ENCODE results near the gene AGO1.

AGO1 gene

DNA sequence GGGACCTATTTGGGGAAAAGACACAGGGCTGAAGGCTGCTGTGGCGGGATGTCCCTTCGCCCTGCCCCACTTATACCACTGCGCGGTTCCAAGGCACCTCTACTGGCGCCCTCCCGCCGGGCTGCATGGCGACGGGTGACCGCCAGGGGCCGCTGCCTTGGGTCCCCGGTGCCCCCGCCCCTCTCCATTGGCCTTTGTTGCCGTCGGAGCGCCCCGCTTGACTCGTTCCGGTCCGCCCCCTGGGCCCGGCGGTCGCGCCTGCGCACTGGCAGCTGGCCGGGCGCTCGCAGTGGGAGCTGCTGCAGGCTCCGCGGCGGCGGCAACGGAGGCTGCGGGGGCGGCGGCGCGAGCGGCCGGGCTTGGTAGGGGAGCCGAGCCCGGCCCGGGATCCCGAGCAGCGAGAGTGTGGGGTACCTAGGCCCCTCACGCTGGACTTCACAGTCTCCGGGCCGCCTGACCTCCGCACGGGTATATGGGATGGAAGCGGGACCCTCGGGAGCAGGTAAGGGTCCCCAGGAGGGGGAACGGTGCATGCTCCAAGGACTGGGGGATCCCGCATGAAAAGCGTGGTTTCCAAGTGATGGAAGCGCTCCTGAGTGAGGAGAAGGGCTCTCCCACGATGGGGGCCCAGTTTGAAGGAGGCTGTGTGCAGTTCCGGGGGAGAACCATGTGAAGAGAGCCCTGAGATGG, at the start of gene AGO1:
Gene AGO1, plus strand, starts transcription at position 265 of the 690 bp plus-strand sequence. Its CDS starts 213 bp downstream, at position 478.
- no peaks in the 10 kb centered on the region for H3K27me3 ChIP-seq (ENCODE audit: control insufficient read depth, insufficient read depth, low read length)
- H3K4me3 ChIP-seq (ENCODE audit: low read depth, low read length): peak within 1 kb of the TSS; percentile 99
- H3K27ac ChIP-seq (ENCODE audit: low read depth, low read length): peak within 1 kb of the TSS; percentile 95
- peak within 1 kb of the TSS; percentile 82 for H3K9ac ChIP-seq (ENCODE audit: low read depth, low read length)
- no peaks in the 10 kb centered on the region for H3K9me3 ChIP-seq (ENCODE audit: control insufficient read depth, insufficient read depth, low read length)
- peaks cover 3% of the 10 kb centered on the region; the same call in 1 of the 2 replicates for H3K36me3 ChIP-seq (ENCODE audit: control insufficient read depth, insufficient read depth, low read length)
- H3K4me1 ChIP-seq (ENCODE audit: control insufficient read depth, insufficient read depth, low read length): peaks cover 39% of the 10 kb centered on the region

DNA sequence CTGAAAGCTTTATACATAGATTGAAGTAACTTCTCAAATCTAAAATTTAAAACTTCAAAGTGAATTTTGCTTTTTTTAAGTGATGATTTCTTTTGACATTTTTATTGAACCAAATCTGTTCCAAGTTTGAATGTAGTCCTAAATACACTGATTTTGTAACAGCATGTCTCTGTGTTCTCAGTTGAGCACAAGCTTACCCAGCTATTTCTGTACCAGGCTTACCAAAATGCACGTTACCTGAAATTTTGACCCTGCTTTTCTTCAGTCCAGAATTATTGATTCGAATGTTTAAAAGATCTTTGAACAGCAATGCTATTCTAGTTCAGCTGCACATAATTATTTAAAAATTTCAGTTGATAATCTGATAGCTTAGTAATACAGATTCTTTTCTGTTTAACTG, 49.6 kb upstream of the AGO1 start:
- no peak overlapping the region for H3K27ac ChIP-seq (ENCODE audit: low read depth, low read length)
- H3K9ac ChIP-seq (ENCODE audit: low read depth, low read length): no peak overlapping the region
- H3K27me3 ChIP-seq (ENCODE audit: control insufficient read depth, insufficient read depth, low read length): no peaks in the 10 kb centered on the region
- no peak overlapping the region for H3K4me3 ChIP-seq (ENCODE audit: low read depth, low read length)
- H3K36me3 ChIP-seq (ENCODE audit: control insufficient read depth, insufficient read depth, low read length): peaks cover 46% of the 10 kb centered on the region
- H3K4me1 ChIP-seq (ENCODE audit: control insufficient read depth, insufficient read depth, low read length): no peaks in the 10 kb centered on the region
- H3K9me3 ChIP-seq (ENCODE audit: control insufficient read depth, insufficient read depth, low read length): no peaks in the 10 kb centered on the region

DNA sequence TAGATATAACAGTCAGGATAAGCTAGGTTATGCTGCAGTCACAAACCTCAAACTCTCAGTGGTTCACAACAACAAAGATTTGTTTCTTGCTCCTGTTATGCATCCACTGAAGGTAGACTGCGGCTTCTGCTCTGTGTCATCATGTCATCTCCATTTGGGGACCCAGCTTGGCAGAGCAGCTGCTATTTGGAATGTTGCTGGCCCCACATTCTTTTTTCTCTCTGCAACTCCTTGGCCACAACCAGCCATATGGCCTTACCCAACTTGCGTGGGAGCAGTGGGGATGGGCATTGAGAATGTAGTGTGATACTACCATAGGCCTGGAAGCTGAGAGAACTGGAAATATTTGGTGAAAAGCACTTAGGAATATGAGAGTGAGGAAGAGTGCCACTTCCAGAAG, 48.8 kb upstream of the AGO1 start:
- Histone ChIP-seq H3K36me3 (ENCODE audit: control insufficient read depth, insufficient read depth, low read length) (peaks cover 38% of the 10 kb centered on the region), H3K4me3 (ENCODE audit: low read depth, low read length) (no peak overlapping the region), H3K27ac (ENCODE audit: low read depth, low read length) (no peak overlapping the region), H3K9ac (ENCODE audit: low read depth, low read length) (no peak overlapping the region), H3K4me1 (ENCODE audit: control insufficient read depth, insufficient read depth, low read length) (no peaks in the 10 kb centered on the region), H3K27me3 (ENCODE audit: control insufficient read depth, insufficient read depth, low read length) (no peaks in the 10 kb centered on the region), H3K9me3 (ENCODE audit: control insufficient read depth, insufficient read depth, low read length) (no peaks in the 10 kb centered on the region)

DNA sequence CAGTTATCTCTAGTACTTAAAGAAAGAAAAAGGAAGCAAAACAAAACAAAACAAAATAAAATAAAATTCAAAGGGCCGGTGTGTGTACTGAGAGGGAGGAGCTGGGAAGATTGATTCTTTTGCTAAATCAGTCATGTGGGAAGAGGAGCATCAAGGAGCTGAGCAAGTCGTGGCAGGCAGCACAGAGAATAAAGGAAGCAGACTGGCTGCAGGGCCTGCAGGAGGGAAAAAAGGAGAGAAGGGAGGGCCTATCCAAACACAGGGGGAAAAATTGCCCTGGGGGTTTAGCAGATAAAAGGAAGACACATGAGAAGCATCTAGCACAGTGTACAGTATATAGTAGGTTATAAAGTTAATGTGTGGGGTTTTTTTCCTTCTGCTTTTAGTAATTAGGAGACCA, 47.6 kb upstream of the AGO1 start:
- Histone ChIP-seq H3K36me3 (ENCODE audit: control insufficient read depth, insufficient read depth, low read length) (peaks cover 36% of the 10 kb centered on the region), H3K4me3 (ENCODE audit: low read depth, low read length) (no peak overlapping the region), H3K9ac (ENCODE audit: low read depth, low read length) (no peak overlapping the region), H3K27me3 (ENCODE audit: control insufficient read depth, insufficient read depth, low read length) (no peaks in the 10 kb centered on the region), H3K27ac (ENCODE audit: low read depth, low read length) (no peak overlapping the region), H3K9me3 (ENCODE audit: control insufficient read depth, insufficient read depth, low read length) (no peaks in the 10 kb centered on the region), H3K4me1 (ENCODE audit: control insufficient read depth, insufficient read depth, low read length) (no peaks in the 10 kb centered on the region)

DNA sequence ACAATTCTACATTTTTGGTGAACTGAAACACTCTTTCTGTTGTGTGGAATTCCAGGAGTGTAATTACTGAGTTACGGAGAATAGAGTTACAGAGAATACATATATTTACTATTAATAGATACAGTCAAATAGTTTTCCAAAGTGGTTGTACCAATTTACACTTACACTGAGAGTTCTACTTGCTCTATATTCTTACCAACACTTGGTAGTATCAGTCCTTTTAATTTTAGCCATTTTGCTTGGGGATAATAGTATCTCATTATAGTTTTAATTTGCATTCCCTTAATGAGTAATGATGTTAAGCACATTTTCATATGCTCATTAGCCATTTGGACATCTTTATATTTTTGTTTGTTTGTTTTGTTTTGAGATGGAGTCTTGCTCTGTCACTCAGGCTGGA, 46.3 kb upstream of the AGO1 start:
- Histone ChIP-seq H3K27ac (ENCODE audit: low read depth, low read length) (no peak overlapping the region), H3K9ac (ENCODE audit: low read depth, low read length) (no peak overlapping the region), H3K36me3 (ENCODE audit: control insufficient read depth, insufficient read depth, low read length) (peaks cover 38% of the 10 kb centered on the region), H3K4me3 (ENCODE audit: low read depth, low read length) (no peak overlapping the region), H3K9me3 (ENCODE audit: control insufficient read depth, insufficient read depth, low read length) (no peaks in the 10 kb centered on the region), H3K27me3 (ENCODE audit: control insufficient read depth, insufficient read depth, low read length) (no peaks in the 10 kb centered on the region), H3K4me1 (ENCODE audit: control insufficient read depth, insufficient read depth, low read length) (no peaks in the 10 kb centered on the region)

DNA sequence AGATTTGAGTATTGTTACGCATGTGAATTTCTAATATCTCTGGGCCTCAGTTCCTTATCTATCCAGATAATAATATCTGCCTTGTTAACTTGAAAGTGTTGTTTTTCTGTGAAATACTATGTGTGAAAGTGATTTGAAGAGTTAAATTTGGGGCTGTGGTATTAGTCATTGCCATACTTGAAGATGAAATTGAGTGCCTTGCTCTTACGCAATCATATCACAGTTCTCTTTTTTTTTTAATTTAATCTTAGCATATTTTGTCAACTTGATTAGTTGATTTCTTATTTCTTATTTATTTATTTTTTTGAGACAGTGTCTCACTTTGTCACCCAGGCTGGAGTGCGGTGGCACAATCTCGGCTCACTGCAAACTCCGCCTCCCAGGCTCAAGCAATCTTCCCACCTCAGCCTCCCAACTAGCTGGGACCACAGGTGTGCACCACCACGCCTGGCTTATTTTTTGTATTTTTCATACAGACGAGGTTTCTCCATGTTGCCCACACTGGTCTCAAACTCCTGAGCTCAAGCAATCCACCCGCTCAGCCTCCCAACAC, 44.2 kb upstream of the AGO1 start:
- no peaks in the 10 kb centered on the region for H3K4me1 ChIP-seq (ENCODE audit: control insufficient read depth, insufficient read depth, low read length)
- no peaks in the 10 kb centered on the region for H3K9me3 ChIP-seq (ENCODE audit: control insufficient read depth, insufficient read depth, low read length)
- H3K9ac ChIP-seq (ENCODE audit: low read depth, low read length): no peak overlapping the region
- no peak overlapping the region for H3K27ac ChIP-seq (ENCODE audit: low read depth, low read length)
- H3K36me3 ChIP-seq (ENCODE audit: control insufficient read depth, insufficient read depth, low read length): peaks cover 36% of the 10 kb centered on the region
- no peaks in the 10 kb centered on the region for H3K27me3 ChIP-seq (ENCODE audit: control insufficient read depth, insufficient read depth, low read length)
- no peak overlapping the region for H3K4me3 ChIP-seq (ENCODE audit: low read depth, low read length)

DNA sequence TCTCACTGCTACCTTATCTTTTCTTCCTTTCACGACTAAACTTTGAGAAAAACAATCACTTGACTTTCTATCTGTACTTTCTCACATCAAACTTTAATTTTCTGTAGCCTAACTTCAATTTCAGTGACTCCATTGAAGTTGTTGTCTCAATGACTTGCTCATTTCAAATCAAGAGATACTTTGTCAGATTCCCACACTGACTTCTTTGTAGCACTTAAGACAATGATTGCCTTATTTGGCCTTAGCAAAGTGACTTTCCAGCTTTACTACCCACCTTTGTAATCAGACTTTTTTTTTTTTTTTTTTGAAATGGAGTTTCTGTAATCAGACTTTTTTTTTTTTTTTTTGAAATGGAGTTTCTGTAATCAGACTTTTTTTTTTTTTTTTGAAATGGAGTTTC, 38.2 kb upstream of the AGO1 start:
- Histone ChIP-seq H3K4me3 (ENCODE audit: low read depth, low read length) (no peak overlapping the region), H3K4me1 (ENCODE audit: control insufficient read depth, insufficient read depth, low read length) (peaks cover 4% of the 10 kb centered on the region; the same call in 1 of the 2 replicates), H3K9ac (ENCODE audit: low read depth, low read length) (no peak overlapping the region), H3K27ac (ENCODE audit: low read depth, low read length) (no peak overlapping the region), H3K27me3 (ENCODE audit: control insufficient read depth, insufficient read depth, low read length) (no peaks in the 10 kb centered on the region), H3K36me3 (ENCODE audit: control insufficient read depth, insufficient read depth, low read length) (peaks cover 24% of the 10 kb centered on the region; the same call in 1 of the 2 replicates), H3K9me3 (ENCODE audit: control insufficient read depth, insufficient read depth, low read length) (no peaks in the 10 kb centered on the region)

DNA sequence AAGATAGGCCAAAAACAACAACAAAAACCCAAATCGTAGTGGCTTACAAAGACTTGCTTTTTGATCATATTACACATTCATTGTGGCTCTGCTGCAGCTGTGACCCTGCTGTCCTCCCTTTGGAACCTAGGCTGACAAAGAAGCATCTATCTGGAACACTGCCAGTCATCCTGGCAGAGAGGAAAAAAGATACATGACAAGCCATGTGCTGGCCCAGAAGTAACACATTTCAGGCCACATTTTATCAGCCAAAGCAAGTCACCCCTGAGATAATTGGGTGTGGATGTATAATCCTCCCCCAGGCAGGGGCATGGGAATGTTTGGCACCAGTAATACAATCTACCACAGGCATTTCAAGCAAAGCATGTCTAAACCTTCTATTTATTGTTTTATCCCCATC, 37.2 kb upstream of the AGO1 start:
- Histone ChIP-seq H3K9ac (ENCODE audit: low read depth, low read length) (no peak overlapping the region), H3K36me3 (ENCODE audit: control insufficient read depth, insufficient read depth, low read length) (peaks cover 25% of the 10 kb centered on the region), H3K9me3 (ENCODE audit: control insufficient read depth, insufficient read depth, low read length) (no peaks in the 10 kb centered on the region)

DNA sequence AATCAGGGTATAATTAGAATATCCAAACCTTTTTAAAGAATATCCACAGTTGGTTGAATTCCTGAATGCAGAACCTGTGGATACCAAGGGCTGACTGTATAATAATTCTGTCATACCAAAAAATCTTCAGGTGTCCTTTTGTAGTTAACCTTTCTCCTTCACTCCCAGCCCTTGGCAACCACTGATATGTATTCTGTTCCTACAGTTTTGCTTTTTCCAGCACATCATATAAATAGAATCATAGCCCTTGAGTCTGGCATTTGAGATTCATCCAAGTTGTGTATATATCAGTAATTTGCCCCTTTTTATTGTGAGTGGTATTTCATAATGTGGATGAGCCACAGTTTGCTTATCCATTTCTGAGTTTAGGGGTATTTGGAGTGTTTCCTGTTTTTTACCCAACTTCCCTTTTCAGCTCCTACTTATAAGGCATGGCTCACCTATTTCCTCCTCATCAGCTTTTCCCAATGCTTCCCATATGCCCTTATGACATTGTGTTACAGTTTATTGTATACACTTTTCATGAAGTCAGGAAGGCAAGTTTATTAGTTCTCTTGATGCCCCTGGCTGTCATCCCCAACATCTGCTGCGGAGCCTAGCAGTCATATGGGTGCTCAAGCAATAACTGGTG, 35.0 kb upstream of the AGO1 start:
- H3K36me3 ChIP-seq (ENCODE audit: control insufficient read depth, insufficient read depth, low read length): peaks cover 22% of the 10 kb centered on the region
- H3K27me3 ChIP-seq (ENCODE audit: control insufficient read depth, insufficient read depth, low read length): no peaks in the 10 kb centered on the region
- H3K9me3 ChIP-seq (ENCODE audit: control insufficient read depth, insufficient read depth, low read length): no peaks in the 10 kb centered on the region
- no peak overlapping the region for H3K4me3 ChIP-seq (ENCODE audit: low read depth, low read length)
- no peak overlapping the region for H3K9ac ChIP-seq (ENCODE audit: low read depth, low read length)
- H3K4me1 ChIP-seq (ENCODE audit: control insufficient read depth, insufficient read depth, low read length): peaks cover 5% of the 10 kb centered on the region; the same call in 1 of the 2 replicates
- H3K27ac ChIP-seq (ENCODE audit: low read depth, low read length): no peak overlapping the region

More for the DNA sequence above, 37.2 kb upstream of the AGO1 start:
- H3K27me3 ChIP-seq (ENCODE audit: control insufficient read depth, insufficient read depth, low read length): no peaks in the 10 kb centered on the region
- H3K4me3 ChIP-seq (ENCODE audit: low read depth, low read length): no peak overlapping the region
- peaks cover 5% of the 10 kb centered on the region; the same call in 1 of the 2 replicates for H3K4me1 ChIP-seq (ENCODE audit: control insufficient read depth, insufficient read depth, low read length)
- H3K27ac ChIP-seq (ENCODE audit: low read depth, low read length): no peak overlapping the region

DNA sequence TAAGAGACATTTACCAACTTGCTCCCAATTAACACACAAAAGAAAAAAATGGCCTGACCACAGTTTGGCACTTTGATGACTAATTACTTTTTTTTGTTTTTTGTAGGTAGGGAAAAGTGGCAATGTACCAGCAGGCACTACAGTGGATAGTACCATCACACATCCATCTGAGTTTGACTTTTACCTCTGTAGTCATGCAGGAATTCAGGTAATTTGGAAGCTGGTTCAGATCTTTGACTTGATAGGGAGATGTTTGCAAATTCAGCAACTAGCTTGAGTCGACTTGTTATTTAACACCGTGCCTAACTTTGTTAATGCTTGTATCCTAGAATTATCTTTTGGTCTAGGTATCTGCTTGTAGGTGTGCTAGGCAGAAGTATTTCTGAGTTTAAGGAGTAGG, 33.0 kb upstream of the AGO1 start:
- Histone ChIP-seq H3K9me3 (ENCODE audit: control insufficient read depth, insufficient read depth, low read length) (no peaks in the 10 kb centered on the region), H3K36me3 (ENCODE audit: control insufficient read depth, insufficient read depth, low read length) (peaks cover 32% of the 10 kb centered on the region), H3K27ac (ENCODE audit: low read depth, low read length) (peak overlapping the region; percentile 7), H3K4me1 (ENCODE audit: control insufficient read depth, insufficient read depth, low read length) (peaks cover 6% of the 10 kb centered on the region; the same call in 1 of the 2 replicates), H3K27me3 (ENCODE audit: control insufficient read depth, insufficient read depth, low read length) (no peaks in the 10 kb centered on the region), H3K9ac (ENCODE audit: low read depth, low read length) (no peak overlapping the region), H3K4me3 (ENCODE audit: low read depth, low read length) (no peak overlapping the region)

DNA sequence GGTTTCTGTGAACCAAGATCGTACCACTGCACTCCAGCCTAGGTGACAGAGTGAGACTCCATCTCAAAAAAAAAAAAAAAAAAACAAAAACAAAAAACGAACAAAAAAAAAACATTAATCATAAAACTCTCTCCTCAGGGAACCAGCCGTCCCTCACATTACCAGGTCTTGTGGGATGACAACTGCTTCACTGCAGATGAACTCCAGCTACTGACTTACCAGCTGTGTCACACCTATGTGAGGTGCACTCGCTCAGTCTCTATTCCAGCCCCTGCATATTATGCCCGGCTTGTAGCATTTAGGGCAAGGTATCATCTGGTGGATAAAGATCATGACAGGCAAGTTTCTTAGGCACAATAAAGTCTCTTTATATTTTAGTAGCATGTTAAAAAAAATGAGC, 32.3 kb upstream of the AGO1 start:
- H3K4me1 ChIP-seq (ENCODE audit: control insufficient read depth, insufficient read depth, low read length): peaks cover 10% of the 10 kb centered on the region; the same call in 1 of the 2 replicates
- H3K36me3 ChIP-seq (ENCODE audit: control insufficient read depth, insufficient read depth, low read length): peaks cover 33% of the 10 kb centered on the region
- no peak overlapping the region for H3K9ac ChIP-seq (ENCODE audit: low read depth, low read length)
- H3K27ac ChIP-seq (ENCODE audit: low read depth, low read length): no peak overlapping the region
- H3K4me3 ChIP-seq (ENCODE audit: low read depth, low read length): no peak overlapping the region
- no peaks in the 10 kb centered on the region for H3K9me3 ChIP-seq (ENCODE audit: control insufficient read depth, insufficient read depth, low read length)
- no peaks in the 10 kb centered on the region for H3K27me3 ChIP-seq (ENCODE audit: control insufficient read depth, insufficient read depth, low read length)

Data from HUES48 (cell line).